Activated T-cell treated with anti-CD3 and anti-CD28 coated beads, Interleukin-2, amount 50 U/mL, for 4 hours (primary cell): Measurements from ENCODE around the gene TUBA3C. TPM values are rescaled to one million over a fixed set of nuclear protein-coding genes. Genes with fewer than 3 reads are reported as not detected.

Experiments used
- ATAC-seq, 2 donors: fragments of 200-7000 bp; cut with Tn5 transposase; one replicate each; pipeline ENCODE4 v1.10.0; 2021
- DNase-seq: peaks from one replicate; pipeline ENCODE4 v3.0.0-alpha.2; 2020
- H3K27me3 Mint-ChIP-seq: one replicate; pipeline ENCODE4 v1.8.0; 2021; ENCODE audit warnings: low read depth, mixed read lengths
- H3K36me3 Mint-ChIP-seq: one replicate; pipeline ENCODE4 v1.8.0; 2022; ENCODE audit warnings: mixed read lengths; ENCODE audit not compliant: insufficient read depth
- H3K4me1 Mint-ChIP-seq: one replicate; pipeline ENCODE4 v1.8.0; 2021; ENCODE audit warnings: low read depth, mixed read lengths
- H3K4me3 Mint-ChIP-seq: one replicate; pipeline ENCODE4 v1.8.0; 2021; ENCODE audit warnings: mild to moderate bottlenecking, moderate library complexity, mixed read lengths
- H3K9me3 Mint-ChIP-seq: one replicate; pipeline ENCODE4 v1.8.0; 2021; ENCODE audit warnings: mixed read lengths
- total RNA-seq, 3 donors: library from RNA; stranded (reverse); gene quantifications; one replicate each; pipeline ENCODE4 v1.2.1, GENCODE V29; 2021

Gene TUBA3C
- total RNA-seq, 3 donors from 2014 or later: not detected

- ATAC-seq (no peak), DNase-seq (no peak)
- H3K36me3 Mint-ChIP-seq: no peaks in the 10 kb centered on the region
- H3K9me3 Mint-ChIP-seq: no peaks in the 10 kb centered on the region
- no peaks in the 10 kb centered on the region for H3K4me1 Mint-ChIP-seq
- no peak overlapping the region for H3K4me3 Mint-ChIP-seq
- no peaks in the 10 kb centered on the region for H3K27me3 Mint-ChIP-seq
These were observed 26.2 kb downstream of the TUBA3C start for GRCh38 chr13:19155321-19155861.

GRCh38 chr13:19154843-19155242, 26.8 kb downstream of the TUBA3C start:
- ATAC-seq: no peak
- no peaks in the 10 kb centered on the region for H3K27me3 Mint-ChIP-seq
- DNase-seq: no peak
- no peaks in the 10 kb centered on the region for H3K36me3 Mint-ChIP-seq
- H3K4me1 Mint-ChIP-seq: no peaks in the 10 kb centered on the region
- no peak overlapping the region for H3K4me3 Mint-ChIP-seq
- no peaks in the 10 kb centered on the region for H3K9me3 Mint-ChIP-seq

- H3K9me3 Mint-ChIP-seq: peaks cover 2% of the 10 kb centered on the region
- H3K4me1 Mint-ChIP-seq: no peaks in the 10 kb centered on the region
- no peaks in the 10 kb centered on the region for H3K27me3 Mint-ChIP-seq
- no peak for DNase-seq
- no peak for ATAC-seq
- no peak overlapping the region for H3K4me3 Mint-ChIP-seq
- no peaks in the 10 kb centered on the region for H3K36me3 Mint-ChIP-seq
These were observed 27.7 kb downstream of the TUBA3C start for GRCh38 chr13:19153782-19154450.

- Mint-ChIP-seq H3K4me1 (no peaks in the 10 kb centered on the region), H3K27me3 (no peaks in the 10 kb centered on the region), H3K36me3 (no peaks in the 10 kb centered on the region), H3K4me3 (no peak overlapping the region), H3K9me3 (peaks cover 14% of the 10 kb centered on the region)
- DNase-seq (no peak), ATAC-seq (no peak)
These were observed 29.2 kb downstream of the TUBA3C start for GRCh38 chr13:19152403-19152802.

- Mint-ChIP-seq H3K9me3 (peaks cover 14% of the 10 kb centered on the region), H3K4me1 (no peaks in the 10 kb centered on the region), H3K27me3 (no peaks in the 10 kb centered on the region), H3K36me3 (no peaks in the 10 kb centered on the region), H3K4me3 (no peak overlapping the region)
- ATAC-seq: no peak
- no peak for DNase-seq
These were observed 29.9 kb downstream of the TUBA3C start for GRCh38 chr13:19151581-19152263.

GRCh38 chr13:19150712-19151228, 30.9 kb downstream of the TUBA3C start:
- no peak overlapping the region for H3K4me3 Mint-ChIP-seq
- peaks cover 14% of the 10 kb centered on the region for H3K9me3 Mint-ChIP-seq
- DNase-seq (no peak), ATAC-seq (no peak)
- H3K4me1 Mint-ChIP-seq: no peaks in the 10 kb centered on the region
- no peaks in the 10 kb centered on the region for H3K36me3 Mint-ChIP-seq
- no peaks in the 10 kb centered on the region for H3K27me3 Mint-ChIP-seq

GRCh38 chr13:19150226-19150625, 31.4 kb downstream of the TUBA3C start:
- no peak for DNase-seq
- no peak for ATAC-seq
- Mint-ChIP-seq H3K27me3 (no peaks in the 10 kb centered on the region), H3K9me3 (peaks cover 14% of the 10 kb centered on the region), H3K4me1 (no peaks in the 10 kb centered on the region), H3K36me3 (no peaks in the 10 kb centered on the region), H3K4me3 (no peak overlapping the region)

- H3K27me3 Mint-ChIP-seq: no peaks in the 10 kb centered on the region
- no peak overlapping the region for H3K4me3 Mint-ChIP-seq
- DNase-seq (no peak), ATAC-seq (no peak)
- no peaks in the 10 kb centered on the region for H3K4me1 Mint-ChIP-seq
- H3K36me3 Mint-ChIP-seq: no peaks in the 10 kb centered on the region
- H3K9me3 Mint-ChIP-seq: peaks cover 14% of the 10 kb centered on the region
These were observed 33.1 kb downstream of the TUBA3C start for GRCh38 chr13:19148561-19148960.
